ENCODE data around the gene SLC12A7. TPM values are rescaled to one million over a fixed set of nuclear protein-coding genes. Genes with fewer than 3 reads are reported as not detected.

Gene SLC12A7
- total RNA-seq, 2 donors from 2014 or later, result 27.6 to 138 TPM

GRCh38 chr5:1135696-1136525 lies 24.0 kb upstream of the SLC12A7 start:
- H3K27me3 ChIP-seq (replicated peaks; ENCODE audit: insufficient read depth), result no peaks in the 10 kb centered on the region
- WGBS, result 85% methylated on average over 27 of the region's 27 CpGs
- no peak for TF ChIP-seq POLR2AphosphoS5 (IDR thresholded peaks at IDR 0.05)
- TF ChIP-seq POLR2A (IDR thresholded peaks at IDR 0.05), result no peak
- no peaks in the 10 kb centered on the region for H3K9me3 ChIP-seq
- peaks cover 3% of the 10 kb centered on the region for H3K4me1 ChIP-seq (replicated peaks)
- intact Hi-C loops (cut with DNase I), result loop anchor here (5.0 kb wide), 1 partner anchor 129 kb away; the partner anchor contains the start of gene NKD2
- H3K4me3 ChIP-seq, result no peak overlapping the region
- no peaks in the 10 kb centered on the region for H3K36me3 ChIP-seq
- H3K27ac ChIP-seq, result no peak overlapping the region
- no peak for DNase-seq (ENCODE audit: low spot score)

GRCh38 chr5:1134478-1134877 lies 22.6 kb upstream of the SLC12A7 start:
- no peaks in the 10 kb centered on the region for H3K27me3 ChIP-seq (replicated peaks; ENCODE audit: insufficient read depth)
- H3K4me1 ChIP-seq (replicated peaks), result no peaks in the 10 kb centered on the region
- no peaks in the 10 kb centered on the region for H3K36me3 ChIP-seq
- intact Hi-C loops (cut with DNase I), result no loop called here
- no peaks in the 10 kb centered on the region for H3K9me3 ChIP-seq
- H3K27ac ChIP-seq, result no peak overlapping the region
- WGBS, result 60% methylated on average over 14 of the region's 14 CpGs
- no peak for DNase-seq (ENCODE audit: low spot score)
- TF ChIP-seq CTCF (IDR thresholded peaks at IDR 0.05), result no peak
- TF ChIP-seq POLR2A (IDR thresholded peaks at IDR 0.05), result no peak
- TF ChIP-seq POLR2AphosphoS5 (IDR thresholded peaks at IDR 0.05), result no peak
- H3K4me3 ChIP-seq, result no peak overlapping the region

- Histone ChIP-seq H3K4me1 (replicated peaks) (no peaks in the 10 kb centered on the region), H3K27me3 (replicated peaks; ENCODE audit: insufficient read depth) (no peaks in the 10 kb centered on the region), H3K36me3 (no peaks in the 10 kb centered on the region), H3K9me3 (no peaks in the 10 kb centered on the region), H3K4me3 (no peak overlapping the region), H3K27ac (no peak overlapping the region)
- DNase-seq (ENCODE audit: low spot score), result no peak
- 78% methylated on average over 17 of the region's 17 CpGs for WGBS
- TF ChIP-seq POLR2AphosphoS5 (IDR thresholded peaks at IDR 0.05) (no peak), CTCF (IDR thresholded peaks at IDR 0.05) (no peak), POLR2A (IDR thresholded peaks at IDR 0.05) (no peak)
- intact Hi-C loops (cut with DNase I), result no loop called here
Measured at GRCh38 chr5:1133510-1134201, 21.8 kb upstream of the SLC12A7 start.

- H3K4me1 ChIP-seq (replicated peaks), result no peaks in the 10 kb centered on the region
- WGBS, result 85% methylated on average over 9 of the region's 9 CpGs
- no peak for DNase-seq (ENCODE audit: low spot score)
- no peaks in the 10 kb centered on the region for H3K27me3 ChIP-seq (replicated peaks; ENCODE audit: insufficient read depth)
- TF ChIP-seq POLR2AphosphoS5 (IDR thresholded peaks at IDR 0.05), result no peak
- H3K9me3 ChIP-seq, result no peaks in the 10 kb centered on the region
- no peak overlapping the region for H3K27ac ChIP-seq
- no peak overlapping the region for H3K4me3 ChIP-seq
- intact Hi-C loops (cut with DNase I), result no loop called here
- no peaks in the 10 kb centered on the region for H3K36me3 ChIP-seq
Measured at GRCh38 chr5:1133108-1133507, 21.2 kb upstream of the SLC12A7 start.

- intact Hi-C loops (cut with DNase I), result no loop called here
- Histone ChIP-seq H3K27ac (no peak overlapping the region), H3K4me3 (no peak overlapping the region), H3K4me1 (replicated peaks) (no peaks in the 10 kb centered on the region), H3K36me3 (no peaks in the 10 kb centered on the region), H3K9me3 (no peaks in the 10 kb centered on the region), H3K27me3 (replicated peaks; ENCODE audit: insufficient read depth) (no peaks in the 10 kb centered on the region)
- TF ChIP-seq POLR2A (IDR thresholded peaks at IDR 0.05) (no peak), POLR2AphosphoS5 (IDR thresholded peaks at IDR 0.05) (no peak), CTCF (IDR thresholded peaks at IDR 0.05) (no peak)
- no peak for DNase-seq (ENCODE audit: low spot score)
- WGBS, result 97% methylated on average over 8 of the region's 8 CpGs
Measured at GRCh38 chr5:1132570-1132969, 20.7 kb upstream of the SLC12A7 start.
